ENCODE results near the gene TRABD2A.

- TF ChIP-seq CTCF (IDR thresholded peaks at IDR 0.05) (no peak), POLR2AphosphoS5 (IDR thresholded peaks at IDR 0.05) (no peak), POLR2A (IDR thresholded peaks at IDR 0.05) (no peak)
Observed at GRCh38 chr2:84776011-84776410, 104.9 kb downstream of the TRABD2A start.

All from breast epithelium (tissue), 3 donors.